IMR-90 (cell line): ENCODE data around the gene IL1RL1. TPM values are rescaled to one million over a fixed set of nuclear protein-coding genes. Genes with fewer than 3 reads are reported as not detected.

Source experiments
- ATAC-seq: fragments of 200-7000 bp; cut with Tn5 transposase; 2 replicates; pipeline ENCODE4 v1.9.1; 2020; ENCODE audit warnings: low read depth, mild to moderate bottlenecking, moderate library complexity
- BruUV-seq: library from RNA; stranded (reverse); fragments of 400-500 nt; replicated peaks from 2 replicates; lab custom pipeline; 2021; lab: Mats Ljungman, UMichigan
- CTCF ChIA-PET: fragments of 300-600 bp; formaldehyde crosslinking; extraction: SDS; loops from one replicate; lab custom pipeline; 2021; ENCODE audit warnings: antibody characterized with exemption; lab: Yijun Ruan, JAX
- POLR2A ChIA-PET: fragments of 300-600 bp; sonication (Branson Sonifier 250); formaldehyde crosslinking; loops from one replicate; lab custom pipeline; 2022; ENCODE audit warnings: antibody characterized with exemption; ENCODE audit not compliant: unreplicated experiment; lab: Charles Lee
- DNase-seq: peaks from one replicate; pipeline ENCODE4 v3.0.0; 2013
- H2AFZ ChIP-seq: replicated peaks from 2 replicates; pipeline ENCODE3; 2013; ENCODE audit warnings: low read length, mild to moderate bottlenecking; ENCODE audit not compliant: poor library complexity
- H2AK5ac ChIP-seq: 2 replicates; pipeline ENCODE4 v1.6.1; 2013; ENCODE audit warnings: low read depth, low read length, inconsistent platforms
- H2AK9ac ChIP-seq: replicated peaks from 2 replicates; pipeline ENCODE3; 2013; ENCODE audit warnings: mild to moderate bottlenecking, low read depth, low read length, moderate library complexity; ENCODE audit not compliant: poor library complexity
- H2BK120ac ChIP-seq: 2 replicates; pipeline ENCODE4 v1.6.1; 2013; ENCODE audit warnings: low read depth, low read length, inconsistent platforms
- H2BK15ac ChIP-seq: 3 replicates; pipeline ENCODE4 v1.6.1; 2013; ENCODE audit warnings: low read depth, low read length, inconsistent platforms
- H2BK20ac ChIP-seq: 2 replicates; pipeline ENCODE4 v1.6.1; 2013; ENCODE audit warnings: low read depth, mild to moderate bottlenecking, inconsistent platforms, low read length, moderate library complexity
- H2BK5ac ChIP-seq: 2 replicates; pipeline ENCODE4 v1.6.1; 2013; ENCODE audit warnings: mild to moderate bottlenecking, low read depth, low read length, inconsistent platforms; ENCODE audit not compliant: poor library complexity, severe bottlenecking
- H3K14ac ChIP-seq: replicated peaks from 2 replicates; pipeline ENCODE4 v1.6.1; 2013; ENCODE audit warnings: low read depth, low read length, inconsistent platforms
- H3K18ac ChIP-seq: 2 replicates; pipeline ENCODE4 v1.6.1; 2013; ENCODE audit warnings: low read depth, low read length, control low read depth
- H3K23ac ChIP-seq: 2 replicates; pipeline ENCODE4 v1.6.1; 2013; ENCODE audit warnings: low read depth, low read length, inconsistent platforms
- H3K27ac ChIP-seq: 2 replicates; pipeline ENCODE4 v1.5.1; 2013; ENCODE audit warnings: mild to moderate bottlenecking, control low read depth, low read length; ENCODE audit not compliant: insufficient read depth
- H3K27me3 ChIP-seq: 2 replicates; pipeline ENCODE4 v1.6.1; 2013; ENCODE audit warnings: low read length; ENCODE audit not compliant: control insufficient read depth, insufficient read depth
- H3K36me3 ChIP-seq: 2 replicates; pipeline ENCODE4 v1.6.1; 2013; ENCODE audit warnings: low read length, mixed read lengths; ENCODE audit not compliant: control insufficient read depth, insufficient read depth
- H3K4ac ChIP-seq: 2 replicates; pipeline ENCODE4 v1.6.1; 2013; ENCODE audit warnings: low read depth, low read length, inconsistent platforms
- H3K4me1 ChIP-seq: 2 replicates; pipeline ENCODE4 v1.6.1; 2013; ENCODE audit warnings: low read length, mixed read lengths; ENCODE audit not compliant: control insufficient read depth, insufficient read depth
- H3K4me2 ChIP-seq: 2 replicates; pipeline ENCODE4 v1.6.1; 2013; ENCODE audit warnings: low read depth, mild to moderate bottlenecking, control low read depth, low read length, moderate library complexity
- H3K4me3 ChIP-seq: 2 replicates; pipeline ENCODE4 v1.5.1; 2013; ENCODE audit warnings: low read depth, mild to moderate bottlenecking, control low read depth, low read length, moderate library complexity; ENCODE audit not compliant: insufficient read depth
- H3K56ac ChIP-seq: 2 replicates; pipeline ENCODE4 v1.6.1; 2013; ENCODE audit warnings: low read length, inconsistent platforms; ENCODE audit not compliant: insufficient read depth; ENCODE audit errors: extremely low read depth
- H3K79me1 ChIP-seq, 2 experiments: 2 replicates each; pipeline ENCODE4 v1.6.1; 2013; ENCODE audit warnings: low read length in 2 of 2, inconsistent platforms in 1 of 2, low read depth in 1 of 2
- H3K9ac ChIP-seq: 2 replicates; pipeline ENCODE4 v1.6.1; 2013; ENCODE audit warnings: low read depth, low read length, control low read depth
- H3K9me1 ChIP-seq: 2 replicates; pipeline ENCODE4 v1.6.1; 2013; ENCODE audit warnings: low read length, inconsistent platforms; ENCODE audit not compliant: insufficient read depth
- H3K9me3 ChIP-seq: 2 replicates; pipeline ENCODE4 v1.6.1; 2013; ENCODE audit warnings: low read length; ENCODE audit not compliant: control insufficient read depth, insufficient read depth
- H4K20me1 ChIP-seq: 2 replicates; pipeline ENCODE4 v1.6.1; 2013; ENCODE audit warnings: low read length, inconsistent platforms; ENCODE audit not compliant: insufficient read depth
- H4K5ac ChIP-seq: 2 replicates; pipeline ENCODE4 v1.6.1; 2013; ENCODE audit warnings: mild to moderate bottlenecking, low read depth, low read length, control low read depth
- H4K8ac ChIP-seq, 2 experiments: 2 replicates each; pipeline ENCODE4 v1.6.1; 2013; ENCODE audit warnings: low read depth in 2 of 2, low read length in 2 of 2, control low read depth in 1 of 2, inconsistent platforms in 1 of 2
- H4K91ac ChIP-seq: 2 replicates; pipeline ENCODE4 v1.6.1; 2013; ENCODE audit warnings: low read depth, low read length, inconsistent platforms; ENCODE audit not compliant: insufficient read depth
- MAZ ChIP-seq: IDR thresholded peaks from 2 replicates; pipeline ENCODE4 v1.6.1; 2012; ENCODE audit warnings: low read depth, mild to moderate bottlenecking, low read length, improper control_type of control experiment, moderate library complexity, borderline replicate concordance
- MXI1 ChIP-seq: IDR thresholded peaks from 2 replicates; pipeline ENCODE4 v1.6.1; 2012; ENCODE audit warnings: low read depth, mild to moderate bottlenecking, low read length, moderate library complexity, borderline replicate concordance
- WGBS, 2 experiments: methylation state at CpG; one replicate each; pipeline versions ENCODE4 v1.1.5 to v1.1.7; 2013; ENCODE audit warnings: missing lambda C conversion rate in 2 of 2; ENCODE audit not compliant: insufficient read length in 1 of 2; ENCODE audit errors: extremely low coverage in 2 of 2; 5-methylcytosine and 5-hydroxymethylcytosine counted together
- dilution Hi-C: fragments of 300-500 bp; cut with HindIII; formaldehyde crosslinking; loops from one replicate; pipeline ENCODE4 v1.14.3; 2018; ENCODE audit warnings: low sequenced_read_pairs; ENCODE audit not compliant: unreplicated experiment
- in situ Hi-C: fragments of 300-500 bp; cut with MboI; formaldehyde crosslinking; loops from 3 replicates; pipeline ENCODE4 v1.14.3; 2019; ENCODE audit warnings: low sequenced_read_pairs, inconsistent platforms, mixed read lengths
- intact Hi-C: fragments of 100-400 bp; cut with micrococcal nuclease; formaldehyde crosslinking; loops from 2 replicates; pipeline ENCODE4 v1.10.0; 2022
- polyA plus RNA-seq, 3 experiments: library from polyadenylated mRNA; depleted of rRNA; stranded (reverse); fragments of >200 nt; gene quantifications; 2 replicates each; pipeline ENCODE4 v1.2.3, GENCODE V29; 2012; ENCODE audit warnings: low replicate concordance in 1 of 3
- total RNA-seq: library from RNA; depleted of rRNA; stranded (reverse); fragments of >200 nt; gene quantifications from 2 replicates; pipeline ENCODE4 v1.2.3, GENCODE V29; 2012
- TF ChIP-seq, protein P1 (sequence below): fragments of 150-350 bp; IDR thresholded peaks from 2 replicates; pipeline ENCODE4 v1.6.1; 2017; ENCODE audit warnings: mild to moderate bottlenecking, antibody characterized with exemption, low read length, low read depth

The IL1RL1 gene
- total and polyA plus RNA-seq, 2 of the 4 experiments (the other 2 are of a cell fraction), result under 0.01 to 0.14 TPM

DNA sequence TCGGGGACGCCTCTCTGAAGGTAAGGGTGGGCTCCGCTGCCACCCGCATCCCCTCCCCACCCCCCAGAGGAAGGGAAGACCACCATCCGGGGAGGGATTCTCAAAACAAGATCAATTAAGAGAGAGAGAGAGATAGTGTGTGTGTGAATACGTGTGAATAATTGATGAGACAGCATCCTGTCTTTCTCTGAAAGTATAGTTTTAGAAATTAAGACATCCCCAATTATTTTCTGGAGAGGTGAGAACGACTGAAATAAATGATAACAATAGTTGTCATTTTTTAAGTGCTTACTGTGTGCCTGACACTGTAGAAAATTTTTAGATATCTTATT is 45.0 kb downstream of the IL1RL1 start:
- intact Hi-C loops, result loop anchor here (1.0 to 10.0 kb wide), 4 partner anchors 87 to 472 kb away; no protein-coding TSS in a partner anchor
- peak overlapping the region; percentile 77 for H3K9ac ChIP-seq

More for the DNA sequence above, 45.0 kb downstream of the IL1RL1 start:
- H2BK15ac ChIP-seq, result 0 out of 3 replicates have a peak overlapping the region, but pooled peaks have one; percentile 79
- peak overlapping the region; percentile 24; the same call in 1 of the 2 replicates for H3K27ac ChIP-seq
- 0 out of 2 replicates have a peak, but pooled peaks cover 2% of the 10 kb centered on the region for H3K27me3 ChIP-seq
- H3K79me1 ChIP-seq, result no peaks in the 10 kb centered on the region
- no CpG with 5 or more reads among the region's 7 CpGs for WGBS, 2 experiments
- ATAC-seq (no peak), DNase-seq (no peak)
- no peak overlapping the region for H2AK9ac ChIP-seq
- H3K36me3 ChIP-seq, result no peaks in the 10 kb centered on the region
- H3K4me3 ChIP-seq, result peak overlapping the region; percentile 83
- in situ Hi-C loops, result loop anchor here (5.0 kb wide), 1 partner anchor 104 kb away; no protein-coding TSS in a partner anchor
- ChIA-PET POLR2A (no interaction called here), CTCF (interaction anchor here (0.6 to 1.3 kb wide), 9 partner anchors 12 to 352 kb away, joined by 3 to 6 read pairs (median 4); no protein-coding TSS in a partner anchor)
- no peak overlapping the region for H3K56ac ChIP-seq
- H2BK120ac ChIP-seq, result no peak overlapping the region
- H2AFZ ChIP-seq, result peak overlapping the region; percentile 99
- peak overlapping the region; percentile 63 for H3K4me2 ChIP-seq
- no peaks in the 10 kb centered on the region for H4K20me1 ChIP-seq
- no peak overlapping the region for H2AK5ac ChIP-seq
- H4K5ac ChIP-seq, result no peak overlapping the region
- peaks cover 2% of the 10 kb centered on the region; the same call in 1 of the 2 replicates for H3K4me1 ChIP-seq
- H4K8ac ChIP-seq, result peak overlapping the region; percentile 62 to 79; a peak in 1 of 4 replicates
- no peaks in the 10 kb centered on the region for H3K9me1 ChIP-seq
- no peak overlapping the region for H2BK5ac ChIP-seq
- TF ChIP-seq, protein P1, sequence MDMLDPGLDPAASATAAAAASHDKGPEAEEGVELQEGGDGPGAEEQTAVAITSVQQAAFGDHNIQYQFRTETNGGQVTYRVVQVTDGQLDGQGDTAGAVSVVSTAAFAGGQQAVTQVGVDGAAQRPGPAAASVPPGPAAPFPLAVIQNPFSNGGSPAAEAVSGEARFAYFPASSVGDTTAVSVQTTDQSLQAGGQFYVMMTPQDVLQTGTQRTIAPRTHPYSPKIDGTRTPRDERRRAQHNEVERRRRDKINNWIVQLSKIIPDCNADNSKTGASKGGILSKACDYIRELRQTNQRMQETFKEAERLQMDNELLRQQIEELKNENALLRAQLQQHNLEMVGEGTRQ, result no peak
- no peak for TF ChIP-seq MXI1
- no peak for TF ChIP-seq MAZ
- H3K4ac ChIP-seq, result peak overlapping the region; percentile 66; the same call in 1 of the 2 replicates
- H3K14ac ChIP-seq, result no peak overlapping the region
- H4K91ac ChIP-seq, result 0 out of 2 replicates have a peak overlapping the region, but pooled peaks have one; percentile 45
- no peak overlapping the region for H2BK20ac ChIP-seq
- H3K18ac ChIP-seq, result no peak overlapping the region
- dilution Hi-C loops, result no loop called here
- no TSS peak for BruUV-seq
- H3K9me3 ChIP-seq, result no peaks in the 10 kb centered on the region
- no peak overlapping the region for H3K23ac ChIP-seq
